B cell (primary cell): ENCODE measurements around the gene COG3. TPM values are rescaled to one million over a fixed set of nuclear protein-coding genes. Genes with fewer than 3 reads are reported as not detected.

Source experiments
- ATAC-seq: fragments of 200-7000 bp; cut with Tn5 transposase; one replicate; pipeline ENCODE4 v1.10.0; 2021; ENCODE audit warnings: low read depth, mild to moderate bottlenecking, moderate number of reproducible peaks, moderate library complexity
- CTCF ChIA-PET: fragments of 350-600 bp; sonication (Branson Sonifier 250); formaldehyde crosslinking; loops from one replicate; lab custom pipeline; 2021; ENCODE audit warnings: antibody characterized with exemption, inconsistent platforms; lab: Charles Lee
- POLR2A ChIA-PET: fragments of 350-600 bp; sonication (Branson Sonifier 250); formaldehyde crosslinking; loops from one replicate; lab custom pipeline; 2021; ENCODE audit warnings: antibody characterized with exemption; lab: Charles Lee
- DNase-seq: peaks from one replicate; pipeline ENCODE4 v3.0.0; 2013
- H2AFZ ChIP-seq: 2 replicates; pipeline ENCODE4 v1.6.1; 2012; ENCODE audit warnings: mild to moderate bottlenecking, low read depth, low read length; ENCODE audit not compliant: insufficient read depth, poor library complexity, severe bottlenecking
- H3K27ac ChIP-seq, 2 donors: 1 replicate in 1 of 2; 2 replicates in 1 of 2; pipeline ENCODE4 v1.5.1; 2012 to 2013; ENCODE audit warnings: low read length in 2 of 2, mild to moderate bottlenecking in 2 of 2, moderate library complexity in 1 of 2
- H3K27me3 ChIP-seq, 4 experiments: fragments of 200-600 bp in 1 of 4; sonication (generic) in 1 of 4; replicated peaks in 1 of 4; 1 replicate in 2 of 4; 2 replicates in 2 of 4; pipeline versions ENCODE4 v1.6.1 to v1.7.0; 2013 to 2016; ENCODE audit warnings: low read length in 3 of 4, mild to moderate bottlenecking in 2 of 4, mixed read lengths in 1 of 4, moderate library complexity in 1 of 4; ENCODE audit not compliant: insufficient read depth in 4 of 4, control insufficient read depth in 3 of 4; ENCODE audit errors: control extremely low read depth in 1 of 4
- H3K36me3 ChIP-seq, 2 experiments: replicated peaks in 1 of 2; 1 replicate in 1 of 2; 2 replicates in 1 of 2; pipeline versions ENCODE4 v1.6.1 to v1.7.1; 2013; ENCODE audit warnings: low read length in 1 of 2; ENCODE audit not compliant: insufficient read depth in 2 of 2, control insufficient read depth in 1 of 2; ENCODE audit errors: control extremely low read depth in 1 of 2, extremely low read depth in 1 of 2
- H3K4me1 ChIP-seq, 2 donors: fragments of 200-600 bp in 1 of 2; sonication (generic) in 1 of 2; 1 replicate in 1 of 2; 2 replicates in 1 of 2; pipeline versions ENCODE4 v1.5.1 to v1.6.1; 2013 to 2017; ENCODE audit warnings: low read length in 2 of 2; ENCODE audit not compliant: control insufficient read depth in 2 of 2, insufficient read depth in 2 of 2
- H3K4me2 ChIP-seq: replicated peaks from 2 replicates; pipeline ENCODE3; 2012; ENCODE audit warnings: mild to moderate bottlenecking, low read depth, low read length; ENCODE audit not compliant: poor library complexity, severe bottlenecking
- H3K4me3 ChIP-seq, 5 experiments: fragments of 200-600 bp in 1 of 5; sonication (generic) in 1 of 5; 1 replicate in 3 of 5; 2 replicates in 2 of 5; pipeline versions ENCODE4 v1.5.1 to v1.7.0; 2011 to 2016; ENCODE audit warnings: low read length in 4 of 5, mild to moderate bottlenecking in 4 of 5, low read depth in 2 of 5, control low read depth in 1 of 5, moderate library complexity in 1 of 5; ENCODE audit not compliant: insufficient read depth in 1 of 5; ENCODE audit errors: control extremely low read depth in 1 of 5, extremely low read depth in 1 of 5
- H3K79me2 ChIP-seq: fragments of 200-600 bp; sonication (generic); one replicate; pipeline ENCODE4 v1.6.0; 2016; ENCODE audit warnings: low read length; ENCODE audit not compliant: control insufficient read depth, insufficient read depth
- H3K9ac ChIP-seq: fragments of 200-600 bp; sonication (generic); 2 replicates; pipeline ENCODE4 v1.6.1; 2017; ENCODE audit warnings: mild to moderate bottlenecking, low read length, moderate library complexity
- H3K9me3 ChIP-seq, 3 donors: one replicate each; pipeline versions ENCODE4 v1.6.1 to v1.7.1; 2013; ENCODE audit warnings: low read length in 2 of 3; ENCODE audit not compliant: control insufficient read depth in 2 of 3, insufficient read depth in 1 of 3; ENCODE audit errors: control extremely low read depth in 1 of 3
- H4K20me1 ChIP-seq: 2 replicates; pipeline ENCODE4 v1.6.0; 2012; ENCODE audit warnings: mild to moderate bottlenecking, low read length; ENCODE audit not compliant: insufficient read depth, control insufficient read depth, poor library complexity, severe bottlenecking
- H3K27ac Mint-ChIP-seq: one replicate; pipeline ENCODE4 v1.8.0; 2021; ENCODE audit warnings: mixed read lengths
- H3K27me3 Mint-ChIP-seq: one replicate; pipeline ENCODE4 v1.8.0; 2021; ENCODE audit warnings: mixed read lengths
- H3K4me1 Mint-ChIP-seq: one replicate; pipeline ENCODE4 v1.8.0; 2021; ENCODE audit warnings: mixed read lengths
- H3K4me3 Mint-ChIP-seq: one replicate; pipeline ENCODE4 v1.8.0; 2021; ENCODE audit warnings: mixed read lengths
- H3K9me3 Mint-ChIP-seq: one replicate; pipeline ENCODE4 v1.8.0; 2022; ENCODE audit warnings: mixed read lengths; ENCODE audit not compliant: insufficient read depth
- EZH2 ChIP-seq: IDR thresholded peaks from 2 replicates; pipeline ENCODE4 v1.6.1; 2012; ENCODE audit warnings: borderline replicate concordance, low read depth, mild to moderate bottlenecking, moderate library complexity, low read length; ENCODE audit not compliant: insufficient read depth, poor library complexity, severe bottlenecking
- WGBS: methylation state at CpG from one replicate; pipeline ENCODE4 v1.1.5; 2013; ENCODE audit warnings: missing lambda C conversion rate; ENCODE audit not compliant: insufficient coverage; 5-methylcytosine and 5-hydroxymethylcytosine counted together
- intact Hi-C: fragments of 100-400 bp; cut with micrococcal nuclease; formaldehyde crosslinking; loops from one replicate; pipeline ENCODE4 v1.10.0; 2022
- polyA plus RNA-seq: library from polyadenylated mRNA; depleted of rRNA; stranded (reverse); fragments of >200 nt; gene quantifications from 2 replicates; pipeline ENCODE4 v1.2.3, GENCODE V29; 2012
- total RNA-seq, 2 donors: library from RNA; stranded (reverse); fragments of 120-200 nt in 1 of 2; gene quantifications; 1 replicate in 1 of 2; 2 replicates in 1 of 2; pipeline versions ENCODE4 v1.2.3 to v1.2.4, GENCODE V29; 2013 to 2022
- TF ChIP-seq, protein P1 (sequence below): fragments of 200-600 bp; IDR thresholded peaks from one replicate; pipeline ENCODE4 v1.8.0; 2022; ENCODE audit warnings: antibody characterized with exemption, mild to moderate bottlenecking

Gene COG3
- total and polyA plus RNA-seq, 2 donors (not counting 1 experiment from before 2014, with no cell fraction given) = 29.5 to 37.3 TPM

DNA sequence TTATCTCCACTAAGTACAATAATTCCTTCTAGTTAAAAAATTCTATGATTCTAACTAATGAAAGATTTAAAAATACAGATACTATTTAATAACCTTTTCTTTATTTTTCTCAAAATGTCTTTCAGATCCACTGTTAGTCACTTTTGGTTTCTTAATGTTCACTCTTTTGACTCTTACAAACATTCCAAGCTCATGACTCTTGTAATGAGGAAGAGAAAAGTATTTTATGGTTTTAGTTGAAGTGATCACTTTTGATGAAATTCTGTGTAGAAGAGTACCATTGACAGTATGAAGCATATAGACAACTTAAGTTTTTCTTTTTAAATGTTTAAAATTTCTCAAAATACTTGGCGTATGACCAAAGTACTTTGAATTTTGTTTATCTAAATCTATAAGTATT, 27.8 kb downstream of the COG3 start:
- Mint-ChIP-seq H3K4me1 (no peaks in the 10 kb centered on the region), H3K9me3 (no peaks in the 10 kb centered on the region), H3K4me3 (no peak overlapping the region), H3K27ac (no peak overlapping the region), H3K27me3 (no peaks in the 10 kb centered on the region)
- Histone ChIP-seq H3K36me3 (peaks cover 1 to 37% of the 10 kb centered on the region in 2 experiments), H3K4me3 (no peak overlapping the region), H3K9me3 (no peaks in the 10 kb centered on the region), H3K9ac (no peak overlapping the region), H2AFZ (no peak overlapping the region), H3K4me2 (no peak overlapping the region), H4K20me1 (no peaks in the 10 kb centered on the region), H3K27ac (no peak overlapping the region), H3K27me3 (no peaks in the 10 kb centered on the region), H3K79me2 (no peaks in the 10 kb centered on the region), H3K4me1 (no peaks in the 10 kb centered on the region)
- ChIA-PET POLR2A (no interaction called here), CTCF (interaction anchor here (1.0 kb wide), 1 partner anchor 121 kb away, joined by 3 read pairs; no protein-coding TSS in a partner anchor)
- TF ChIP-seq, protein P1, sequence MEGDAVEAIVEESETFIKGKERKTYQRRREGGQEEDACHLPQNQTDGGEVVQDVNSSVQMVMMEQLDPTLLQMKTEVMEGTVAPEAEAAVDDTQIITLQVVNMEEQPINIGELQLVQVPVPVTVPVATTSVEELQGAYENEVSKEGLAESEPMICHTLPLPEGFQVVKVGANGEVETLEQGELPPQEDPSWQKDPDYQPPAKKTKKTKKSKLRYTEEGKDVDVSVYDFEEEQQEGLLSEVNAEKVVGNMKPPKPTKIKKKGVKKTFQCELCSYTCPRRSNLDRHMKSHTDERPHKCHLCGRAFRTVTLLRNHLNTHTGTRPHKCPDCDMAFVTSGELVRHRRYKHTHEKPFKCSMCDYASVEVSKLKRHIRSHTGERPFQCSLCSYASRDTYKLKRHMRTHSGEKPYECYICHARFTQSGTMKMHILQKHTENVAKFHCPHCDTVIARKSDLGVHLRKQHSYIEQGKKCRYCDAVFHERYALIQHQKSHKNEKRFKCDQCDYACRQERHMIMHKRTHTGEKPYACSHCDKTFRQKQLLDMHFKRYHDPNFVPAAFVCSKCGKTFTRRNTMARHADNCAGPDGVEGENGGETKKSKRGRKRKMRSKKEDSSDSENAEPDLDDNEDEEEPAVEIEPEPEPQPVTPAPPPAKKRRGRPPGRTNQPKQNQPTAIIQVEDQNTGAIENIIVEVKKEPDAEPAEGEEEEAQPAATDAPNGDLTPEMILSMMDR = no peak
- no peak for TF ChIP-seq EZH2
- intact Hi-C loops = loop anchor here (5.0 kb wide), 2 partner anchors 120 to 445 kb away; no protein-coding TSS in a partner anchor
- WGBS = no CpG with 5 or more reads among the region's 1 CpG
- no peak for ATAC-seq
- no peak for DNase-seq

DNA sequence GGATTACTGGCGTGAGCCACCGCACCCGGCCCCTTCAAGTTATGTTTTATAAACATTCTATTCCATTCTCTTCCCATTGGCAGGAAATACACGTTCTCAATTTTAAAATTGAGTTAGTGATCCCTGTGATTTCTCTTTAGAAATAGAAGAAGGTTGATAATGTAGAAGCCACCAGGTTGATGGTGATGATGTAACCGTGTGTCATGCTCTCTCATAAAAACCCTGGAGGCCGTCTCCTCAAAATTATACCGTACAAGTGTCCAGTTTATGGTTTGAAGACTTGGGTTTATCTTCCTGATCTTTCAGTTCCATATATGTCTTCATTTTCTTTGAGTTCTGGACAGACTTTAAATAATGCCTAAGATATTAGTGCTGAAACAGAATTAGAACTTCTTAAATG, 32.2 kb downstream of the COG3 start:
- TF ChIP-seq, protein P1 = no peak
- H3K9ac ChIP-seq = no peak overlapping the region
- no peaks in the 10 kb centered on the region for H3K79me2 ChIP-seq
- no peak overlapping the region for H3K4me2 ChIP-seq
- ChIA-PET CTCF (no interaction called here), POLR2A (no interaction called here)
- no peak overlapping the region for H3K4me3 ChIP-seq
- H3K36me3 ChIP-seq = peaks cover 7 to 58% of the 10 kb centered on the region in 2 experiments
- H3K4me3 Mint-ChIP-seq = no peak overlapping the region
- intact Hi-C loops = no loop called here
- H3K27me3 ChIP-seq = no peaks in the 10 kb centered on the region
- peaks cover 2% of the 10 kb centered on the region for H3K4me1 Mint-ChIP-seq
- H3K27ac ChIP-seq = no peak overlapping the region
- no peaks in the 10 kb centered on the region for H3K4me1 ChIP-seq
- DNase-seq = no peak
- no peak overlapping the region for H2AFZ ChIP-seq
- H4K20me1 ChIP-seq = no peaks in the 10 kb centered on the region
- 100% methylated on average over 2 of the region's 7 CpGs for WGBS
- no peaks in the 10 kb centered on the region for H3K27me3 Mint-ChIP-seq
- no peaks in the 10 kb centered on the region for H3K9me3 ChIP-seq
- H3K9me3 Mint-ChIP-seq = no peaks in the 10 kb centered on the region
- no peak overlapping the region for H3K27ac Mint-ChIP-seq
- no peak for ATAC-seq
